GM21528 (cell line): ENCODE results near the gene EFCAB5.
"Not testable (repeated sequence)": the region's sequence is repeated elsewhere in the genome, so short reads cannot be mapped to it uniquely, and the experiment has no call there.

Experiments
- ATAC-seq: cut with Tn5 transposase; IDR thresholded peaks from one replicate; pipeline ENCODE4 v1.9.1; 2021; ENCODE audit warnings: mild to moderate bottlenecking, moderate library complexity; ENCODE audit not compliant: unreplicated experiment, low FRiP score

Gene EFCAB5

DNA sequence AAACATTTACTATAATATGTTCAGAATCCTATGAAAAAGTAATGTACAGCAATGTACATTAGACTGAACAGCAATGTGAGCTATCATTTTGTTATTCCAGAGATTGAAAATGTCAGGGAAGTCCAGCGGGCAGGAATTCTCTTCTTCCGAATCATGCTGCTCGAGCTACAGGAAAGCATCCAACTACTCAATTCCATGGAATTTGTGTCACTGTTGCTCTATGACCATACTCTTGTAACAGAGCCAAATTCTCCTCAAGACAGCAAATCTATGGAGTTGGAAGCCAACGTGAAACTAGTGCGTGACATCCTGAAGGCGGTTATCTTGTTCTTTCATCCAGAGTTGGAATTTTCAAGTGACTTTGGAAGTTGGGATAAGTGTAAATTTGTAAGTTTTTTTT is 150.3 kb downstream of the EFCAB5 start:
- no peak for ATAC-seq

DNA sequence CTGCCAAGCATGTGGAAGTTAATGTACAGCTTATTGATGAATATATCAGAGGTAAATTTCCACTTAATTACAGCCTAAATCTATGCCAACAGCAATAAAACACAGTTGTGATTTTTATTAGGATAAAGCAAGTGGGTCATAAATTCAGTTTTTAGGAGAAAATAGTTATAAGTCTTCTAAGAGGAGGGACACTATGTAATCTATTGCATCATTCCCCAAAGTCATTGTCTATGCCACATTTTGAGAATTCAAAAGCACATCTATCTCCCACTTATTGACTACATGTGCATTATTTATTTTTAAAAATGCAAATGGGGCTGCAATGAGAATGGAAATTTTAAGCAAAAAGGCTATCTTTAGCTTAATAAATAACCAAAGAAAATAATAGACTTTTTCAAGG is 151.5 kb downstream of the EFCAB5 start:
- no peak for ATAC-seq

- ATAC-seq: no peak
These were observed 152.2 kb downstream of the EFCAB5 start for GRCh38 chr17:30093463-30094147.

DNA sequence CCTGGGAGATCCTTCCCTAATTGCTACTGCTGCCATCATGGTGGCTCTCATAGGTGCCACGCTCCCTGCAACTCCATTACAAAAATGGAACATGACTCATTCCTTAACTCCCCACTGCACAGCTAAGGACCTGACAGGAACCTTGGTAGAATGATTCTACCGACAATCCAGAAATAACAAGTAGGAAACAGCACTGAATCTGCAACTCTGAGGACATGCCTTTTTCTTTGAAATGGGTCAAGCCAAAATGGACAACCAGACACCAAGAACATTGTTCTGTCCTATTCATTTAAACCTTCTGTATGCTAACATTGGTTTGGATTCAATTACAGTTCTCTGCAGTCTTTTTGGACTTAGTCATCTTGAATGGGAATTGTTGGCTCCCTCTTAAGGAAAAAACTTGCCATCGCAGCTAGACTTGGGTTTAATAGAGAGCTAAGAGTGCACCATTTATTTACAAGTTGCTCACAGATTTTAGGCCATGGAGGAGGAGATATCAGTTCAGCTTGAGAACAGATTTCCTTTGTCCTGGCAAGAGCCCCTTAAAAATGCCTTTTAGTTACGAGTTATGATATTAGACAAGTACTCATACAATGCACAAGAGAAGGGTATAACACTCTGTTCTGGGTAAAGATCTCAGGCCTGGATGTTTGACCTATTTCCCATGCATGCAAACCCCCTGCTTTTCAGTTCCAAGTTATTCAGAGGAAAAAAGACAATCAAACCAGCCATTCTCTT is 154.2 kb downstream of the EFCAB5 start:
- ATAC-seq: no peak

GRCh38 chr17:30101686-30102390 is 160.4 kb downstream of the EFCAB5 start:
- ATAC-seq: no peak

DNA sequence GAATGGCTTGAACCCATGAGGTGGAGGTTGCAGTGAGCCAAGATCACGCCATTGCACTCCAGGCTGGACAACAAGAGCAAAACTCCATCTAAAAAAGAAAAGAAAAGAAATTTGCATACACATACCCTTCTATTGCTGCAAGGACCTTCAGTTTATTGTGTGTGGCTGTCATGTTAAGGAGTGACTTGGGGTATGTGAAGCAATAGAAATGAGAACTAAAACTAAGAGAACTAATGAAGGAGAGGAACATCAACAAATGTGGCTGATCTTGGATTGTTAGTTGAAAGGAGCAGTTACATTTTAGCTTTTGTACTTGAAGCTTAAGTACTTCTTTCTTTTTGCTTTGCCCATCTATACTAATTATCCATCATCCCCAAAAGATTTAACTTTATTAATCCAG is 162.5 kb downstream of the EFCAB5 start:
- ATAC-seq: no peak

- ATAC-seq: no peak
These were observed 163.3 kb downstream of the EFCAB5 start for GRCh38 chr17:30104575-30105339.

- no peak for ATAC-seq
These were observed 171.4 kb downstream of the EFCAB5 start for GRCh38 chr17:30112794-30113193.

- ATAC-seq: no peak
These were observed 171.8 kb downstream of the EFCAB5 start for GRCh38 chr17:30113213-30113612.

- no peak for ATAC-seq
These were observed 174.9 kb downstream of the EFCAB5 start for GRCh38 chr17:30116345-30116660.

DNA sequence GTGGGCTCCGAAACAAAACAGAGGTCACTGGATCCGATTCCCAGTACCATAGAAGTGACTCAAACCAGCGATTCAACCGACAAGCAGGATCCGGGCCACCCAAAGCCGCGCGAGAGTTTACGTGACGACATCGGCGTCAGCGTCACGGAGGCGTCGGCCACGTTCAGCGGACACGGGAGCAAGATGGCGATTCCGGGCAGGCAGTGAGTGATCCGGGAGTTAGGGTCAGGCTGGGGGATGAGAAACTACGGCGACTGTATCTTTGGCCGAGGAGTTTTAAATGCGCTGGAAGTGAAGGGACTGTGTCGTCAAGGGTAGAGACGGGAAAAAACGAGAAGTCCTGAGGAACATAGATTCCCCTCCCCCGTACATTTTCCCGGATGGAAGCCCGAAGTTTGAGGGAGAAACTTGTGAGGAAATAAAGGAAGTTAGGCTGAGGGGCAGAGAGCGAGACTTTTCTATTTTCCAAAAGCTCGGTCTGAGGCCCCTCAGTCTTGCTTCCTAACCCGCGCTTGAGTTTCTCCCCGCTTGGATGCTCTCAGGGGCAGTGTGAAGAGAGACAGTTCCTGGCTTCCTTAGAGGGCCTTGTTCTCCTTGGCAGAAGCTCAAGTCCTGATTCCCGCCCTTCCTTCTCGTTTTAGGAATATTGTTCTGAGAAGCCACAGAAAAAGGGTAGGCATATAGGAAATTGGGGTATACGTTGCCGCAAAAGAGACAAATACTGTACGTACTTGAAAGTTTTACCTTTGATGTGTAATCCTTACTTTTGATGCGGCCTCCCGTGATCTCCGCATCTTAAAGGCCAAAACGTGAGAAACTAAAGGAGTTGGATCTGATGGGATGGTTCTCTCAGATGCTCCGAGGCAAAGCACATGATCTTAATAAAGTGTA is 175.5 kb downstream of the EFCAB5 start, which contains the start of gene NSRP1:
Gene NSRP1, plus strand, starts transcription at position 156 of the 891 bp plus-strand sequence. Its CDS starts 28 bp downstream, at position 184.
- ATAC-seq: peak; percentile 89

DNA sequence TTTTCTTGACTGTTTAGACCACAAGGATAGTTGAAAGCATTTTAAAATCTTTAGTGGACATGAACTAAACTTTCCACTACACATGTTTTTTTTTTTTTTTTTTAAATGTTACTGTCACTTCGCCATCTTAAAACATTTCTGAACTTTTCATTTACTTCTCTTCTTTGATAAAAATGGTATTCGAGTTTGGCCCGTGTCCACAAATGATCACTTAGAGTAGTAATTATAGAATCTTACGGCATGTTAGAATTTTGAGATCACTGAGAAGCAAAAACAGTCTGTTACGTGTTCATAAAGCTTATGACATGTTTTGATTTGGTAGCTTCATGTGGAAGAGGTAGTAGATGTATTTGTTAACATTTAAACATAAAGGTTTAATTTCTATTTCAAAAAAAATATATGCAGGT is 176.2 kb downstream of the EFCAB5 start:
- no peak for ATAC-seq

- ATAC-seq: not testable (repeated sequence)
These were observed 177.2 kb downstream of the EFCAB5 start for GRCh38 chr17:30118635-30119034.

DNA sequence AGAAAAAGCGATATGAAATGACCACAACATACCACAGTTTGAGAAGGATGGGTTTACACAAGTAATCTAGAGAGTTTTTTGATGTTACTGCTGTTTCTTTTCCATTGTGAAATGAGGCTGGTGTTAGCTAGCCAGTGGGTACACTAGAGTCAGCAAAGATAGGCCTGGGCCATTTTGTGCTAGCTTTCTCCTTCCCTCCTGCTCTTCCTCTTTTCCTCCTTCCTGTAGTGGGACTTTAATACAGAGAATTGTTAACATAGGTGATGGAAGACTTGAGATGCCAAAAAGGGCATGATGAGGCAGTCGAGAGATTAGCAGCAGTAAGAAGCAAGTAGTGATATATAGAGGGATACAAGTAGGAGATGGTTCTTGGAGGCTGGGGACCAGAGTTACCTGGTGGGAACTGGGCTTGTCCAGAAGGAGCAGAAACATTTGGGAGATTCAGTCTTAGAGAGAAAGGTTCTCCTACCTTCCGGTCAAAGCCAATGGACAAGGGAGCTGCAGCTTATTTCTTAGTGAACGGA is 182.9 kb downstream of the EFCAB5 start:
- no peak for ATAC-seq

- ATAC-seq: no peak
These were observed 188.7 kb downstream of the EFCAB5 start for GRCh38 chr17:30130121-30130520.

GRCh38 chr17:30132615-30133014 is 191.2 kb downstream of the EFCAB5 start:
- no peak for ATAC-seq

DNA sequence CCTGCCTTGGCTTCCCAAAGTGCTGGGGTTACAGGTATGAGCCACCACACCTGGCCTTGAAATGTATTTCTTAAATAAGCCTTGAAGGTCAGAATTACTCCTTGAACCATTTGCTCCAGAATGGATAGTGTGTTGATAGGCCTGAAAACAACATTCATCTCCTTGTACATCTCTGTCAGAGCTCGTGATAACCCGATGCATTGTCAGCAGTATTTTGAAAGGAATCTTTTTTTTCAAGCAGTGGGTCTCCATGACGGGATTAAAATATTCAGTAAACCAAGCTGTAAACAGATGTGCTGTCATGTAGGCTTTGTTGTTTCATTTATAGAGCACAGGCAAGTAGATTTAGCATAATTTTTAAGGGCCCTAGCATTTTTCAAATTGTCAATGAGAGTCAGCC is 191.8 kb downstream of the EFCAB5 start:
- ATAC-seq: no peak

DNA sequence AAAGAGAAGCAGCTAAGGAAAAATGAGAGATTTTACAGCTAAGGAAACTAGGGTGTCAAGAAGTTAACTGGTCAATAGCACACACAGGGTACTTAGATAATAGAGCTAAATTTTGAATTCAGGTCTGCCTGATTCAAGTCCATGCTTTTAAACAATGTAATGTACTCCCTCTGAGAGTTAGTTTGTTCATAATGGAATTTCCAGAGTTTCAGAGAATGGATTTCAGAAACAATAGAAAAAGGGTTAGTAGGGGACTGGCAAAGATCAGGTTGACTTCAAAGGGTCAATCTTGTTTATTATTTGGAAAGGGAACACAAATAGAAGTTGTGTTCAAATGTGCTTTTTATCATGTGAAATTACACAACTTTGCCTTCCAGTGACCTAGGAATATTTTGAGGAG is 193.1 kb downstream of the EFCAB5 start:
- ATAC-seq: no peak

DNA sequence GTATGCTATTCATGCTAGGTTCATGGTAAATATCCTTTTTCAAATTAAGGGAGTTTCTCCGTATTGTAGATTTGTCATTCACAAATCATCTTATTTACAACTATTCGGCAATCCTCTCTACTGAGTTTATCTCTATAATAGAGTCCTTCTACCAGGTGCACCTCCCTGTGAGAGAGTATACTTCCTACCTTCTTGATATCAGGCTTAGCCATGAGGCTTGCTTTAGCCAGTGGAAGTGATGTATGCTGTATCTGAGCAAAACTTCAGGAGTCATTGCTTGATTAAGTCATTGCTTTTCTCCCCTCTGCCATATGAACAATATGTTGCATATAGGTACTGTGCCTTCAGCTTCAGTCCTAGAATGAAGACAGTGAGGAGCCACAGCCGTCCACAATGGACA is 195.7 kb downstream of the EFCAB5 start:
- ATAC-seq: no peak

DNA sequence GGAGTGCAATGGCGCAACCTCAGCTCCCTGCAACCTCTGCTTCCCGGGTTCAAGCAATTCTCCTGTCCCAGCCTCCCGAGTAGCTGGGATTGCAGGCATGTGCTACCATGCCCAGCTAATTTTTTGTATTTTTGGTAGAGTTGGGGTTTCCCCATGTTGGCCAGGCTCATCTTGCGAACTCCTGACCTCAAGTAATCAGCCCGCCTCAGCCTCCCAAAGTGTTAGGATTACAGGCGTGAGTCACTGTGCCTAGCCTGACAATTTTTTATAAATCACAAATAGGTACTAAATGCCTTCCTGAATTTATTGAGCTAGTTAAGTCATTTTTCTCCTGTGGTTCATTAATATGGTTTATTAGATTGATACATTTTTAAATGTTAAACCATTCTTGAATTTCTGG is 206.4 kb downstream of the EFCAB5 start:
- not testable (repeated sequence) for ATAC-seq
